HG02623 (cell line): Measurements from ENCODE around the gene CPNE9.

Experiments used
- ATAC-seq: cut with Tn5 transposase; IDR thresholded peaks from one replicate; pipeline ENCODE4 v1.9.1; 2021; ENCODE audit warnings: moderate library complexity; ENCODE audit not compliant: unreplicated experiment

The CPNE9 gene

GRCh38 chr3:9703736-9704346, at the start of gene CPNE9:
TSS of gene CPNE9 (plus strand) at chr3:9703833. CDS start at chr3:9703997, 164 bp downstream.
- no peak for ATAC-seq

GRCh38 chr3:9659849-9660248, 43.8 kb upstream of the CPNE9 start:
- ATAC-seq: no peak

GRCh38 chr3:9660972-9661371, 42.7 kb upstream of the CPNE9 start:
- ATAC-seq: no peak

- ATAC-seq: no peak
Observed at GRCh38 chr3:9664119-9664751, 39.4 kb upstream of the CPNE9 start.

GRCh38 chr3:9666704-9667445, 36.8 kb upstream of the CPNE9 start:
- ATAC-seq: no peak

- ATAC-seq: no peak
Observed at GRCh38 chr3:9669277-9669676, 34.4 kb upstream of the CPNE9 start.

GRCh38 chr3:9669720-9670432, 33.8 kb upstream of the CPNE9 start:
- ATAC-seq: no peak

- ATAC-seq: no peak
Observed at GRCh38 chr3:9673082-9673481, 30.6 kb upstream of the CPNE9 start.

GRCh38 chr3:9673752-9674151, 29.9 kb upstream of the CPNE9 start:
- no peak for ATAC-seq

GRCh38 chr3:9675736-9676290, 27.8 kb upstream of the CPNE9 start:
- no peak for ATAC-seq

- no peak for ATAC-seq
Observed at GRCh38 chr3:9676785-9677184, 26.8 kb upstream of the CPNE9 start.

- no peak for ATAC-seq
Observed at GRCh38 chr3:9678493-9678892, 25.1 kb upstream of the CPNE9 start.

GRCh38 chr3:9679476-9680080, 24.1 kb upstream of the CPNE9 start:
- ATAC-seq: no peak

GRCh38 chr3:9681011-9681722, 22.5 kb upstream of the CPNE9 start:
- ATAC-seq: no peak

- ATAC-seq: no peak
Observed at GRCh38 chr3:9681723-9682081, 21.9 kb upstream of the CPNE9 start.

GRCh38 chr3:9682096-9682495, 21.5 kb upstream of the CPNE9 start:
- ATAC-seq: no peak

- no peak for ATAC-seq
Observed at GRCh38 chr3:9683426-9683825, 20.2 kb upstream of the CPNE9 start.

- ATAC-seq: no peak
Observed at GRCh38 chr3:9685216-9686049, 18.2 kb upstream of the CPNE9 start.

- ATAC-seq: no peak
Observed at GRCh38 chr3:9686050-9686550, 17.5 kb upstream of the CPNE9 start.
